BE2C (cell line): ENCODE data around the gene VSX1.

Experiments
- DNase-seq: peaks from one replicate; pipeline ENCODE4 v3.0.0-alpha.2; 2020
- H3K27me3 ChIP-seq: fragments of 250-450 bp; sonication (Bioruptor Pico); 2 replicates; pipeline ENCODE4 v1.5.1; 2020; ENCODE audit warnings: mild to moderate bottlenecking
- H3K36me3 ChIP-seq: fragments of 250-450 bp; sonication (Bioruptor Pico); 2 replicates; pipeline ENCODE4 v1.5.1; 2020; ENCODE audit warnings: mild to moderate bottlenecking
- H3K4me1 ChIP-seq: fragments of 250-450 bp; sonication (Bioruptor Pico); 2 replicates; pipeline ENCODE4 v1.5.1; 2020
- H3K4me3 ChIP-seq: 2 replicates; pipeline ENCODE4 v1.5.1; 2011; ENCODE audit warnings: low read depth, low read length
- H3K9me3 ChIP-seq: fragments of 250-450 bp; sonication (Bioruptor Pico); 2 replicates; pipeline ENCODE4 v1.5.1; 2020
- TF ChIP-seq, protein P1 (sequence below): IDR thresholded peaks from 2 replicates; pipeline ENCODE4 v1.5.1; 2012; ENCODE audit warnings: mild to moderate bottlenecking, low read depth, low read length

VSX1 gene

DNA sequence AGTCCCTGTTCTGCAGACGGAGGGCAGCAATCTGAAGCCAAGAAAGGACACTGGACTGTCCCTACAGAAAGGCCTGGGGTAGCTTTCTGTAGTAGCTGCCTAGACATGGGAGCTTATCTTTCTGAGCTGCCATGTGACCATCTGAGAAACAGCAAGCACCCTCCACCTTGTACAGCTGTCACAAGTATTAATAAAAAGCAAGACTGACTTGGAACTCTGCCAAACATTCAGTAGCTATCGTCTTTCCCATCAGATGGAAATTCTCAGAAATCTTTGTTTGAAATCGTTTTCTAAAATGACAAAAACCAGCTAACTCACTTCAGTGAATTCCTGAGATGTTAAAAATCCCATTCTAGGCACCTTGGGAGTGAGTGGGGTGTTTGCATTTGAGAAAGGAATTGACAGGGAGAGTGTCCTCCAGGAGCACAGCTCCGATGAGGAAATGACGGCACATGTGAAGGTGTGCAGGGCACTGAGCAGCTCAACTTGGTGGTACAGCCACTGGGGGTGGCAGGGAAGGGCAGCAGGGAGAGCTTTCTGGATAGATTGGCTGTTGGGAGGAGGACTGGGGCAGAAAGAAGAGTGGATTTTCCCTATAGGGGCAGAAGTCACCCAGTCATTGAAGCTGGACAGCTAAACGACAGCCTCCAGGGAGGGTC lies 48.5 kb downstream of the VSX1 start:
- no peaks in the 10 kb centered on the region for H3K36me3 ChIP-seq

DNA sequence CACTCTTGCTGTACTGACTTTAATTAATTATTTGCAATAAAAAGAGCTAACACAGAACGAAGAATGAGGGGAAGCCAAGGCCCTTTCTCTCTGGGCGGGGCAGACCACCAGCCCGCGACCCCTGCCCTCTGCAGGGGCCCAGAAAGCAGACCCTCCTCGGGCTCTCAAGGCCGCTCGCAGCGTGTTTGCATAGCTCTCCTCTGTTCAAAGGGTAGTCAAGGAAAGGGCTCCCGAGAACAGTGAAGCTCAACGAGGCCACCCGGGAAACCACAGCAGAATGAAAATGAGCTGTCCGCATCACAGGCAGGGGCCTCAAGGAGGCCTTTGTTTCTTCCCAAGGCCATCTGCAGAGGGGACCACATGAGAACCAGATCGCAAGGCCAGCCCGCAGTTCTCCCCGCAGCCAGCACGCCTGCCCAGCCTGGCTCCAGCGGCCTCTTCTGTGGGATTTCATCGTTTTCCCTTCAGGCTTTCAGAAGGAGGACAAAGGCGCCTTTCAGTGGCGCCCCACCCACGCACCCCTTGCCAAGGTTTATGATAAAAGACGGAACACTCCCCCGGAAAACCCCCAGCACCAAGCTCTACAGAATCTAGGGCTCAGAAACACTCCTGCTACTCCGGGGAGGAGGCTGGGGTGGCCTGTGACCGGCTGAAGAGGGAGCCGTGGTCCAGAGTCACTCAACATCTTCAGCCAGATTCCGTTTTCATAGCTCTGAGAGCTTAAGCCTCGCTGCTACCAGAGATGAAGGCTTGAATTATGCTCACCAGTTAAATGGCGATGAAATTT lies 49.3 kb downstream of the VSX1 start:
- Histone ChIP-seq H3K4me1 (no peaks in the 10 kb centered on the region), H3K4me3 (no peak overlapping the region), H3K27me3 (no peaks in the 10 kb centered on the region; the same call in 1 of the 2 replicates), H3K9me3 (no peaks in the 10 kb centered on the region), H3K36me3 (no peaks in the 10 kb centered on the region)
- TF ChIP-seq, protein P1, sequence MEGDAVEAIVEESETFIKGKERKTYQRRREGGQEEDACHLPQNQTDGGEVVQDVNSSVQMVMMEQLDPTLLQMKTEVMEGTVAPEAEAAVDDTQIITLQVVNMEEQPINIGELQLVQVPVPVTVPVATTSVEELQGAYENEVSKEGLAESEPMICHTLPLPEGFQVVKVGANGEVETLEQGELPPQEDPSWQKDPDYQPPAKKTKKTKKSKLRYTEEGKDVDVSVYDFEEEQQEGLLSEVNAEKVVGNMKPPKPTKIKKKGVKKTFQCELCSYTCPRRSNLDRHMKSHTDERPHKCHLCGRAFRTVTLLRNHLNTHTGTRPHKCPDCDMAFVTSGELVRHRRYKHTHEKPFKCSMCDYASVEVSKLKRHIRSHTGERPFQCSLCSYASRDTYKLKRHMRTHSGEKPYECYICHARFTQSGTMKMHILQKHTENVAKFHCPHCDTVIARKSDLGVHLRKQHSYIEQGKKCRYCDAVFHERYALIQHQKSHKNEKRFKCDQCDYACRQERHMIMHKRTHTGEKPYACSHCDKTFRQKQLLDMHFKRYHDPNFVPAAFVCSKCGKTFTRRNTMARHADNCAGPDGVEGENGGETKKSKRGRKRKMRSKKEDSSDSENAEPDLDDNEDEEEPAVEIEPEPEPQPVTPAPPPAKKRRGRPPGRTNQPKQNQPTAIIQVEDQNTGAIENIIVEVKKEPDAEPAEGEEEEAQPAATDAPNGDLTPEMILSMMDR = no peak
- no peak for DNase-seq

More for the DNA sequence above, 48.5 kb downstream of the VSX1 start:
- Histone ChIP-seq H3K27me3 (no peaks in the 10 kb centered on the region; the same call in 1 of the 2 replicates), H3K9me3 (no peaks in the 10 kb centered on the region), H3K4me1 (no peaks in the 10 kb centered on the region), H3K4me3 (no peak overlapping the region)
- no peak for DNase-seq
- TF ChIP-seq, protein P1 = no peak

DNA sequence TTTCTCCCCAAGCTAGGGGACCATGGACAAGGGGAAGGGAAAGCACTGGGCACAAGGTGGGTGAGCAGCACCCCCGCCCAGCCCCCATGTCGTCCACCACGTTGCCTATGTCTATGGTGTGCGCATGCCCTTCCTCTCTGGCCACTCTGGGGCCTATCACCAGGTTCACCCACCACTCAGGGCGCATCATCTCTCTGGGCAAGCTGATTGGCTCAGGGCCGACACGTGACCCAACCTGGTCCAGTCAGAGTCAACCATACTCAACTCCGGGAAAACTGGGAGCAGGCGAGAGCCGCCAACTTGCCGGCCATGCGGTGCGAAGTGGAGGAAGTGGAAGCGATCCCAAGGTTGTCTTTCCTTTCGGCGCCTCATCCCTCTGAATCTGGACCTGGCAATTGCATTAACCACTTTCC lies 49.9 kb downstream of the VSX1 start:
- H3K36me3 ChIP-seq = no peaks in the 10 kb centered on the region
- H3K4me3 ChIP-seq = no peak overlapping the region
- no peak for DNase-seq
- no peaks in the 10 kb centered on the region; the same call in 1 of the 2 replicates for H3K27me3 ChIP-seq
- no peaks in the 10 kb centered on the region for H3K9me3 ChIP-seq
- no peaks in the 10 kb centered on the region for H3K4me1 ChIP-seq
- TF ChIP-seq, protein P1 = no peak

DNA sequence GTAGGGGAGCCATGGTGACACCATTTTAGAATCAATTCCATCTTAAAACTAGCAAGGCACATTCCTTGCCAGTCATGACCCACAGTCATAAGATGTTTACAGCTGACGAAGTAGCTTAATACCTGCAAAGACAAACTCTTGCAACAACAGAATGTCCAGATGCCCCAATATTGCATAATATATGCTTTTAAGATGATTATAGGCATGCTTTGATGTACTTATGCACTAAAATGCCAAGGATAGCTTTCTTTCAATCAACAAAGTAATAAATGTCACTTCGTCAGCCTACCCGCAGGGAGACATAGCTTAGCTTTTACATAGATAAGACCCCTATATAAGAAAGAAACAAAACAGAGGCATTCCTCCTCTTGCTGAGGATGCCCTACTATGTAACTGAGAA lies 50.7 kb downstream of the VSX1 start:
- Histone ChIP-seq H3K27me3 (no peaks in the 10 kb centered on the region; the same call in 1 of the 2 replicates), H3K36me3 (no peaks in the 10 kb centered on the region), H3K4me3 (no peak overlapping the region), H3K4me1 (no peaks in the 10 kb centered on the region), H3K9me3 (no peaks in the 10 kb centered on the region)
- no peak for DNase-seq
- TF ChIP-seq, protein P1 = no peak

DNA sequence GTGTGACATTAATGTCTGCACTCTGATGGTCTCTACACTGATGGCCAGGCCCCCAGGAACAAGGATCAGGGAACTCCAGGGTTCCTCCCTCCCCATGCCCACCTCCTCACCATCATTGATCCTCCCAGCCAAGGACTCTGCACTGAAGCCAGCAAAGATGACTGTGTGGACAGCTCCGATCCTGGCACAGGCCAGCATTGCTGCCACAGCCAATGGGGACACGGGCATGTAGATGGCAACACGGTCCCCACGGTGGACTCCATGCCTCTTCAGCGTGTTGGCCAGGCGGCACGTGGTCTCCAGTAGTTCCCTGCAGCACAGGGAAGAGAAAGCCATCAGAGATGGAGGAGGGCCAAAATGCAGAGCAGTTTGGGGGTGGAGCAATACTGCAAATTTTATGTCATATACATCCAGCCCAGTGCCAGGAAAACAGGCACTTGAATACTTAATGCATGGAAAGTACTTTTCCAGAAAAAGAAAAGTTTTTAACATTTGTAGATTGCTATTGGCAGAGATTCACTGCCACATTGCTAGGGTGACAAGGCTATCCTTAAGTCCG lies 51.2 kb downstream of the VSX1 start:
- TF ChIP-seq, protein P1 = no peak
- Histone ChIP-seq H3K4me1 (no peaks in the 10 kb centered on the region), H3K27me3 (no peaks in the 10 kb centered on the region; the same call in 1 of the 2 replicates), H3K4me3 (no peak overlapping the region), H3K36me3 (no peaks in the 10 kb centered on the region), H3K9me3 (no peaks in the 10 kb centered on the region)
- no peak for DNase-seq
